ENCODE data around the gene EGFL7. TPM values are rescaled to one million over a fixed set of nuclear protein-coding genes. Genes with fewer than 3 reads are reported as not detected.

The EGFL7 gene
- total and polyA plus RNA-seq, 2 of the 13 experiments (the other 11 are each of a cell fraction or from before 2014, with no cell fraction given): 0.20 to 5.1 TPM

DNA sequence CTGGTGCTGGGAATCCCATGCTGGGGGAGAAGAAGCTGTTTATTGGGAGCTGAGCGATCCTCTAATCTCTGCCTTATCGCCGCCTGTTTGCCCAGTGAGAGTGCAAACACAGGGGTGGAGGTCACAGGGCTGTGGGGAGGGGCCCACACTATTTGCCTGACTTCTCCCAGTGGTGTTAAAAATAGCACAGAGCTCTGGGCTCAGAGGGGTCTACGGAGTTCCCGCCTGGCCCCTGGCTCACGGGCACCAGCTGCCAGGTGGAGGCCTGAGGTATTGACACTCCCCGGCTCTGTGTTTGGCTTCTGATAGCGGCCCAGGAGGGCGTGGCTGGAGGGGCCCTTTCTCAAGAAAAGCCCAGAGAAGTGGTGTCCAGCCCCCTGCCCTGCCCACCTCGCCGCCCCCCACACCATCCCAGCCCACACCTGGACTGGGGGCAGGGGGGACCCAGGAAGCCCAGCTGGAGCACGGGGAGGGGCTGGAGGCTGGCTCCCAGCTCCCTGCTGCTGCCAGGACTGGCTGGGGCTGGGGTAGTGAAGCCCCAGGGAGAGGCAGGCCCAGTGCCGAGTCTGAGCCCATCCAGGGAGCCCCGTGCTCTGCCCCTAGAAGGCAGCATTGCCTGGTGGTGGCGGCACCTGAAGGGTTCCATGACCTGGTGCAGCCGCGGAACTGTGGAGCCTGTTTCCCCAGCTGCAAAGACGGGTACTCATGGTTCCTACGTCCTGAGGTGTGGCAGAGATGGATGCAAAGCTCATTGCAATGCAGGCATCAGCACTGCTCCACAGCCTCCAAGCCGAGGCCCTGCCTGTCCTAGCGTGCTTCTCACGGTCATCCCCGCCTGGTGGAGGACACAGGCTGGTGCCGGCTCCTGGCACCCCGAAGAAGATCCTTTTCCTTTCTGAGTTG, 35.7 kb upstream of the EGFL7 start (continued):
- peak; percentile 58; the same call in 1 of the 2 replicates for TF ChIP-seq UBTF (CRISPR knock-in tag; IDR thresholded peaks at IDR 0.05)
- TF ChIP-seq, protein P1, sequence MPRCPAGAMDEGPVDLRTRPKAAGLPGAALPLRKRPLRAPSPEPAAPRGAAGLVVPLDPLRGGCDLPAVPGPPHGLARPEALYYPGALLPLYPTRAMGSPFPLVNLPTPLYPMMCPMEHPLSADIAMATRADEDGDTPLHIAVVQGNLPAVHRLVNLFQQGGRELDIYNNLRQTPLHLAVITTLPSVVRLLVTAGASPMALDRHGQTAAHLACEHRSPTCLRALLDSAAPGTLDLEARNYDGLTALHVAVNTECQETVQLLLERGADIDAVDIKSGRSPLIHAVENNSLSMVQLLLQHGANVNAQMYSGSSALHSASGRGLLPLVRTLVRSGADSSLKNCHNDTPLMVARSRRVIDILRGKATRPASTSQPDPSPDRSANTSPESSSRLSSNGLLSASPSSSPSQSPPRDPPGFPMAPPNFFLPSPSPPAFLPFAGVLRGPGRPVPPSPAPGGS (CRISPR knock-in tag; IDR thresholded peaks at IDR 0.05): no peak
- TF ChIP-seq ZNF318 (CRISPR knock-in tag; IDR thresholded peaks at IDR 0.05): no peak
- TF ChIP-seq, protein P2, sequence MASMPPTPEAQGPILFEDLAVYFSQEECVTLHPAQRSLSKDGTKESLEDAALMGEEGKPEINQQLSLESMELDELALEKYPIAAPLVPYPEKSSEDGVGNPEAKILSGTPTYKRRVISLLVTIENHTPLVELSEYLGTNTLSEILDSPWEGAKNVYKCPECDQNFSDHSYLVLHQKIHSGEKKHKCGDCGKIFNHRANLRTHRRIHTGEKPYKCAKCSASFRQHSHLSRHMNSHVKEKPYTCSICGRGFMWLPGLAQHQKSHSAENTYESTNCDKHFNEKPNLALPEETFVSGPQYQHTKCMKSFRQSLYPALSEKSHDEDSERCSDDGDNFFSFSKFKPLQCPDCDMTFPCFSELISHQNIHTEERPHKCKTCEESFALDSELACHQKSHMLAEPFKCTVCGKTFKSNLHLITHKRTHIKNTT (CRISPR knock-in tag; IDR thresholded peaks at IDR 0.05): no peak
- TF ChIP-seq KMT2A (CRISPR knock-in tag; IDR thresholded peaks at IDR 0.05): no peak
- TF ChIP-seq POLR2A (IDR thresholded peaks at IDR 0.05; ENCODE audit: insufficient read depth in 1 of 2, low read depth in 2 of 2, low read length in 2 of 2): no peak
- TF ChIP-seq HIVEP1 (CRISPR knock-in tag; IDR thresholded peaks at IDR 0.05): no peak
- TF ChIP-seq FOXA3 (CRISPR knock-in tag; IDR thresholded peaks at IDR 0.05): peak; percentile 98
- 0 out of 2 replicates have a peak, but pooled peaks have one; percentile 45 for TF ChIP-seq SP140L (CRISPR knock-in tag; IDR thresholded peaks at IDR 0.05; ENCODE audit: borderline replicate concordance)
- TF ChIP-seq ZNF780A (CRISPR knock-in tag; IDR thresholded peaks at IDR 0.05): no peak
- TF ChIP-seq, protein P3, sequence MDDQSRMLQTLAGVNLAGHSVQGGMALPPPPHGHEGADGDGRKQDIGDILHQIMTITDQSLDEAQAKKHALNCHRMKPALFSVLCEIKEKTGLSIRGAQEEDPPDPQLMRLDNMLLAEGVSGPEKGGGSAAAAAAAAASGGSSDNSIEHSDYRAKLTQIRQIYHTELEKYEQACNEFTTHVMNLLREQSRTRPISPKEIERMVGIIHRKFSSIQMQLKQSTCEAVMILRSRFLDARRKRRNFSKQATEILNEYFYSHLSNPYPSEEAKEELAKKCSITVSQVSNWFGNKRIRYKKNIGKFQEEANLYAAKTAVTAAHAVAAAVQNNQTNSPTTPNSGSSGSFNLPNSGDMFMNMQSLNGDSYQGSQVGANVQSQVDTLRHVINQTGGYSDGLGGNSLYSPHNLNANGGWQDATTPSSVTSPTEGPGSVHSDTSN (CRISPR knock-in tag; IDR thresholded peaks at IDR 0.05; ENCODE audit: borderline replicate concordance): no peak

Data from HepG2 (cell line).